NCI-H69 (cell line): ENCODE measurements around the gene SPTBN1.

Source experiments
- DNase-seq: peaks from one replicate; lab custom pipeline; 2025; lab: John Stamatoyannopoulos, UW

The SPTBN1 gene

GRCh38 chr2:54653572-54654204 lies 197.6 kb downstream of the SPTBN1 start:
- DNase-seq, result no peak

GRCh38 chr2:54655046-54655809 lies 199.1 kb downstream of the SPTBN1 start:
- no peak for DNase-seq

- no peak for DNase-seq
Measured at GRCh38 chr2:54656863-54657262, 200.7 kb downstream of the SPTBN1 start.

- DNase-seq, result peak; percentile 42
Measured at GRCh38 chr2:54657664-54658083, 201.5 kb downstream of the SPTBN1 start.

- no peak for DNase-seq
Measured at GRCh38 chr2:54658564-54659071, 202.5 kb downstream of the SPTBN1 start.

GRCh38 chr2:54659527-54659926 lies 203.4 kb downstream of the SPTBN1 start:
- DNase-seq, result no peak

- DNase-seq, result no peak
Measured at GRCh38 chr2:54660752-54661151, 204.6 kb downstream of the SPTBN1 start.

- DNase-seq, result no peak
Measured at GRCh38 chr2:54663424-54664030, 207.4 kb downstream of the SPTBN1 start.

GRCh38 chr2:54664238-54664786 lies 208.2 kb downstream of the SPTBN1 start:
- no peak for DNase-seq

GRCh38 chr2:54665436-54665856 lies 209.3 kb downstream of the SPTBN1 start:
- peak; percentile 66 for DNase-seq

GRCh38 chr2:54666131-54666633 lies 210.1 kb downstream of the SPTBN1 start:
- no peak for DNase-seq

- DNase-seq, result no peak
Measured at GRCh38 chr2:54666634-54667265, 210.6 kb downstream of the SPTBN1 start.

- DNase-seq, result no peak
Measured at GRCh38 chr2:54667266-54667639, 211.1 kb downstream of the SPTBN1 start.

- DNase-seq, result no peak
Measured at GRCh38 chr2:54667726-54668650, 211.9 kb downstream of the SPTBN1 start.

- DNase-seq, result no peak
Measured at GRCh38 chr2:54668711-54669110, 212.6 kb downstream of the SPTBN1 start.

GRCh38 chr2:54669677-54670484 lies 213.8 kb downstream of the SPTBN1 start:
- DNase-seq, result no peak

GRCh38 chr2:54670485-54671009 lies 214.4 kb downstream of the SPTBN1 start:
- DNase-seq, result no peak

GRCh38 chr2:54671010-54671409 lies 214.9 kb downstream of the SPTBN1 start:
- DNase-seq, result no peak

- DNase-seq, result no peak
Measured at GRCh38 chr2:54671875-54672589, 215.9 kb downstream of the SPTBN1 start.
